Mesenchymal stem cell (in vitro differentiated cells and primary cell): ENCODE data around the gene ACTL6A. TPM values are rescaled to one million over a fixed set of nuclear protein-coding genes. Genes with fewer than 3 reads are reported as not detected.

Source experiments
- DNase-seq: peaks from one replicate; pipeline ENCODE4 v3.0.0-alpha.2; 2013
- H2AFZ ChIP-seq: one replicate; pipeline ENCODE4 v1.6.1; 2013; ENCODE audit warnings: low read depth, mild to moderate bottlenecking, control low read depth, inconsistent platforms, low read length, moderate library complexity
- H2AK5ac ChIP-seq: 2 replicates; pipeline ENCODE4 v1.6.1; 2013; ENCODE audit warnings: low read length, moderate library complexity, mild to moderate bottlenecking, inconsistent platforms; ENCODE audit not compliant: severe bottlenecking
- H2BK120ac ChIP-seq: one replicate; pipeline ENCODE4 v1.6.1; 2013; ENCODE audit warnings: low read depth, mild to moderate bottlenecking, inconsistent platforms, low read length, moderate library complexity
- H2BK12ac ChIP-seq, 2 experiments: one replicate each; pipeline ENCODE4 v1.6.1; 2013; ENCODE audit warnings: inconsistent platforms in 2 of 2, low read length in 2 of 2, mild to moderate bottlenecking in 2 of 2, moderate library complexity in 2 of 2, control low read depth in 1 of 2
- H2BK15ac ChIP-seq: one replicate; pipeline ENCODE4 v1.6.1; 2013; ENCODE audit warnings: mild to moderate bottlenecking, low read depth, inconsistent platforms; ENCODE audit not compliant: poor library complexity, severe bottlenecking
- H2BK5ac ChIP-seq: 2 replicates; pipeline ENCODE4 v1.6.1; 2013; ENCODE audit warnings: low read depth, mild to moderate bottlenecking, low read length, control low read depth, inconsistent platforms; ENCODE audit not compliant: poor library complexity, severe bottlenecking
- H3K14ac ChIP-seq, 2 experiments: one replicate each; pipeline ENCODE4 v1.6.1; 2013; ENCODE audit warnings: inconsistent platforms in 2 of 2, low read length in 2 of 2, control low read depth in 1 of 2, mild to moderate bottlenecking in 1 of 2, moderate library complexity in 1 of 2
- H3K18ac ChIP-seq, 2 experiments: one replicate each; pipeline ENCODE4 v1.6.1; 2013; ENCODE audit warnings: inconsistent platforms in 2 of 2, low read length in 2 of 2, control low read depth in 1 of 2, low read depth in 1 of 2, mild to moderate bottlenecking in 1 of 2
- H3K23ac ChIP-seq, 2 experiments: one replicate each; pipeline ENCODE4 v1.6.1; 2013; ENCODE audit warnings: inconsistent platforms in 2 of 2, low read length in 2 of 2, mild to moderate bottlenecking in 2 of 2, moderate library complexity in 2 of 2, control low read depth in 1 of 2
- H3K27ac ChIP-seq: 2 replicates; pipeline ENCODE4 v1.5.1; 2013; ENCODE audit warnings: mild to moderate bottlenecking, moderate library complexity, low read length, control low read depth, inconsistent platforms; ENCODE audit not compliant: poor library complexity, severe bottlenecking
- H3K27me3 ChIP-seq, 2 experiments: 2 replicates each; pipeline versions ENCODE4 v1.6.1 to v1.7.0; 2013; ENCODE audit warnings: low read length in 2 of 2, mild to moderate bottlenecking in 2 of 2, moderate library complexity in 2 of 2, control low read depth in 1 of 2, inconsistent platforms in 1 of 2; ENCODE audit not compliant: control insufficient read depth in 1 of 2, insufficient read depth in 1 of 2
- H3K36me3 ChIP-seq, 2 experiments: 2 replicates each; pipeline versions ENCODE4 v1.6.1 to v1.7.0; 2013; ENCODE audit warnings: low read length in 2 of 2, control low read depth in 1 of 2, inconsistent platforms in 1 of 2, low read depth in 1 of 2, mild to moderate bottlenecking in 1 of 2; ENCODE audit not compliant: insufficient read depth in 2 of 2, control insufficient read depth in 1 of 2
- H3K4ac ChIP-seq, 2 experiments: one replicate each; pipeline ENCODE4 v1.6.1; 2013; ENCODE audit warnings: inconsistent platforms in 2 of 2, low read length in 2 of 2, mild to moderate bottlenecking in 2 of 2, moderate library complexity in 2 of 2, control low read depth in 1 of 2, low read depth in 1 of 2
- H3K4me1 ChIP-seq: 2 replicates; pipeline ENCODE4 v1.6.1; 2013; ENCODE audit warnings: low read depth, low read length, control low read depth; ENCODE audit not compliant: control insufficient read depth, insufficient read depth
- H3K4me2 ChIP-seq: 2 replicates; pipeline ENCODE4 v1.6.1; 2013; ENCODE audit warnings: low read length, mild to moderate bottlenecking, inconsistent platforms; ENCODE audit not compliant: poor library complexity, severe bottlenecking
- H3K4me3 ChIP-seq, 2 experiments: 2 replicates each; pipeline versions ENCODE4 v1.5.1 to v1.7.0; 2013; ENCODE audit warnings: low read length in 2 of 2, mild to moderate bottlenecking in 2 of 2, control low read depth in 1 of 2, low read depth in 1 of 2; ENCODE audit not compliant: insufficient read depth in 1 of 2
- H3K79me1 ChIP-seq: replicated peaks from 2 replicates; pipeline ENCODE4 v1.6.1; 2013; ENCODE audit warnings: mild to moderate bottlenecking, control low read depth, low read length, inconsistent platforms; ENCODE audit not compliant: poor library complexity, severe bottlenecking
- H3K9ac ChIP-seq: 2 replicates; pipeline ENCODE4 v1.7.0; 2013; ENCODE audit warnings: mild to moderate bottlenecking, low read length, moderate library complexity
- H3K9me3 ChIP-seq: 2 replicates; pipeline ENCODE4 v1.7.0; 2013; ENCODE audit warnings: mild to moderate bottlenecking, low read length; ENCODE audit not compliant: control insufficient read depth
- H4K8ac ChIP-seq: one replicate; pipeline ENCODE4 v1.6.1; 2013; ENCODE audit warnings: inconsistent platforms, mild to moderate bottlenecking, low read length, moderate library complexity
- H4K91ac ChIP-seq: one replicate; pipeline ENCODE4 v1.6.1; 2013; ENCODE audit warnings: mild to moderate bottlenecking, low read length, inconsistent platforms
- WGBS: methylation state at CpG from one replicate; pipeline ENCODE4 v1.1.7; 2013; ENCODE audit warnings: mixed read lengths; 5-methylcytosine and 5-hydroxymethylcytosine counted together
- small RNA-seq: library from polyadenylated mRNA; stranded (forward); fragments of <200 nt; extraction: miRNeasy Mini kit (QIAGEN cat#:217004); gene quantifications from one replicate; pipeline ENCODE3, GENCODE V24; 2013; ENCODE audit warnings: low read depth

The ACTL6A gene

DNA sequence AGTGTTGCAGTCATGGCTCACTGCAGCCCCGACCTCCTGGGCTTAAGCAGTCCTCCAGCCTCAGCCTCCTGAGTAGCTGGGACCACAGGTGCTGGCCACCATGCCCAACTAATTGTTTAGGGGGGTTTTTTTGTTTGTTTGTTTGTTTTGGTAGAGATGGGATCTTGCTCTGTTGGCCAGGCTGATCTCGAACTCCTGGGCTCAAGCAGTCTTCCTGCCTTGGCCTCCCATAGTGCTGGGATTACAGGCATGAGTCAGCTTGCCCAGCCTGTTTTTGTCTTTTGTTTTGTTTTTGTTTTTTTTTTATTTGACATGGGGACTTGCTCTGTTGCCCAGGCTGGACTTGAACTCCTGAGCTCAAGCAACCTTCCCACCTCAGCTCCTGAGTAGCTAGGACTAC lies 59.3 kb downstream of the ACTL6A start:
- H2AFZ ChIP-seq = no peak overlapping the region
- no peaks in the 10 kb centered on the region for H3K27me3 ChIP-seq
- H3K27ac ChIP-seq = no peak overlapping the region
- no peak overlapping the region for H2BK15ac ChIP-seq
- H3K23ac ChIP-seq = no peak overlapping the region
- H2AK5ac ChIP-seq = no peak overlapping the region
- H4K8ac ChIP-seq = no peak overlapping the region
- no peak overlapping the region for H3K18ac ChIP-seq
- H4K91ac ChIP-seq = no peak overlapping the region
- H2BK5ac ChIP-seq = no peak overlapping the region
- peaks cover 3% of the 10 kb centered on the region for H3K79me1 ChIP-seq
- no peaks in the 10 kb centered on the region for H3K4me1 ChIP-seq
- H3K36me3 ChIP-seq = peaks cover 23 to 80% of the 10 kb centered on the region in 2 experiments
- H3K4me2 ChIP-seq = no peak overlapping the region
- DNase-seq = no peak
- H3K14ac ChIP-seq = no peak overlapping the region
- 98% methylated on average over 2 of the region's 2 CpGs for WGBS
- no peak overlapping the region for H2BK120ac ChIP-seq
- no peak overlapping the region for H3K4me3 ChIP-seq
- no peak overlapping the region for H3K4ac ChIP-seq
- no peak overlapping the region for H3K9ac ChIP-seq
- H3K9me3 ChIP-seq = no peaks in the 10 kb centered on the region
- H2BK12ac ChIP-seq = no peak overlapping the region

GRCh38 chr3:179624451-179624850 lies 61.7 kb downstream of the ACTL6A start:
- H2BK5ac ChIP-seq = no peak overlapping the region
- peaks cover 3% of the 10 kb centered on the region for H3K79me1 ChIP-seq

DNA sequence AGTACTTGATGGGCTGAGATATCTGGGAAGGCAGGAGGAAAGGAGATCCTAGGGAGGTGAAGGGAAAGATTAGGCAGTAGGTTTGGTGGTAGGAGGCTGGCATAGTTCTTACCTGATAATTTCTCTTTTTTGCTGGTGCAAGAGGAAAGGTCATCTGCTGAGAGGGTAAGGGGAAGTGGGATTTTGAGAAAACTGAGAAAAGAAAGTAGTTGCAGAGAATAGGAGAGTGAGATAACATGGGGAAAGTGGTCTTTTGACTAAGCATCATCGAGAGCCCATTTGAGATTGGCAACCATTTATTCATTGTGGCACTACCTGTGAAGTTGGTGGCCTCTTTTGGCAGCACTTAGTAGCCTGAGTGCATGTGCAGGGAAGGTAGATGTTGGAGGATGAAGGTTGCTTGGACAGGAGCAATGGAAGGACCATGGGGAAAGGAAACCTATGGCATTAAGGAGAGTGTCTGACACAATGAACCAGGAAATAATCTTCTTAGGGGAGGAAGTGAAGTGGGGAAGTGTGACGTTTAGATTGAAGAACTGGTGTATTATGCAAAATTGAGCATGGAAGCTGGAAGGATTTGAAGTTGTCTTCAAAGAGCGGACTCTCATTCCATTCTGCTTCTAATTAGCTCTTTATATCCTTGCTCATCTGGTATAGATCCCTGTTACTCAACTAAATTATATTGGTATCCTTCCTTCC lies 68.2 kb downstream of the ACTL6A start:
- Histone ChIP-seq H3K4ac (no peak overlapping the region), H2BK12ac (no peak overlapping the region), H4K8ac (no peak overlapping the region), H3K27ac (no peak overlapping the region), H3K9me3 (no peaks in the 10 kb centered on the region), H3K9ac (no peak overlapping the region), H3K4me1 (no peaks in the 10 kb centered on the region), H3K23ac (no peak overlapping the region), H2BK5ac (no peak overlapping the region), H3K14ac (no peak overlapping the region), H4K91ac (no peak overlapping the region), H3K36me3 (peaks cover 0 to 3% of the 10 kb centered on the region in 2 experiments), H3K79me1 (no peaks in the 10 kb centered on the region), H3K27me3 (no peaks in the 10 kb centered on the region), H3K4me3 (no peak overlapping the region), H2AFZ (no peak overlapping the region), H3K4me2 (no peak overlapping the region), H3K18ac (no peak overlapping the region), H2BK15ac (no peak overlapping the region), H2BK120ac (no peak overlapping the region), H2AK5ac (no peak overlapping the region)
- 78% methylated on average over 3 of the region's 3 CpGs for WGBS
- DNase-seq = no peak

More at GRCh38 chr3:179624451-179624850, 61.7 kb downstream of the ACTL6A start:
- H3K4me2 ChIP-seq = no peak overlapping the region
- H3K9ac ChIP-seq = no peak overlapping the region
- H4K8ac ChIP-seq = no peak overlapping the region
- H3K4me3 ChIP-seq = no peak overlapping the region
- peaks cover 19 to 59% of the 10 kb centered on the region in 2 experiments for H3K36me3 ChIP-seq
- no peaks in the 10 kb centered on the region for H3K9me3 ChIP-seq
- no peak overlapping the region for H3K23ac ChIP-seq
- H2BK120ac ChIP-seq = no peak overlapping the region
- H3K14ac ChIP-seq = no peak overlapping the region
- no peak overlapping the region for H2AK5ac ChIP-seq
- H3K18ac ChIP-seq = no peak overlapping the region
- no peak overlapping the region for H2AFZ ChIP-seq
- DNase-seq = no peak
- H4K91ac ChIP-seq = no peak overlapping the region
- H3K27me3 ChIP-seq = no peaks in the 10 kb centered on the region
- H3K4me1 ChIP-seq = no peaks in the 10 kb centered on the region
- H3K27ac ChIP-seq = no peak overlapping the region
- H2BK12ac ChIP-seq = no peak overlapping the region
- H2BK15ac ChIP-seq = no peak overlapping the region
- 91% methylated on average over 1 of the region's 3 CpGs for WGBS
- no peak overlapping the region for H3K4ac ChIP-seq

Small RNA genes within 50 kb of the gene (small RNA-seq; reads per million reads assigned to genes)
- gene AC090425.1 (not detected), gene RF01210 (not detected)
